Neural crest cell (in vitro differentiated cells): ENCODE measurements around the gene ZCCHC7. TPM values are rescaled to one million over a fixed set of nuclear protein-coding genes. Genes with fewer than 3 reads are reported as not detected.
"Not testable (repeated sequence)": the region's sequence is repeated elsewhere in the genome, so short reads cannot be mapped to it uniquely, and the experiment has no call there.

Experiments
- DNase-seq: peaks from one replicate; pipeline ENCODE4 v3.0.0; 2021; ENCODE audit warnings: low read depth, mixed read lengths, low spot score
- H3K27ac Mint-ChIP-seq: one replicate; pipeline ENCODE4 v1.8.0; 2021; ENCODE audit warnings: mild to moderate bottlenecking, mixed read lengths; ENCODE audit not compliant: unreplicated experiment
- H3K27me3 Mint-ChIP-seq: 2 replicates; pipeline ENCODE4 v1.8.0; 2021; ENCODE audit warnings: low read depth, mild to moderate bottlenecking, mixed read lengths
- H3K36me3 Mint-ChIP-seq: 2 replicates; pipeline ENCODE4 v1.8.0; 2021; ENCODE audit warnings: low read depth, mild to moderate bottlenecking, mixed read lengths
- H3K4me1 Mint-ChIP-seq: 2 replicates; pipeline ENCODE4 v1.8.0; 2021; ENCODE audit warnings: mixed read lengths
- H3K4me3 Mint-ChIP-seq: one replicate; pipeline ENCODE4 v1.8.0; 2021; ENCODE audit warnings: mild to moderate bottlenecking, mixed read lengths
- H3K9me3 Mint-ChIP-seq: 2 replicates; pipeline ENCODE4 v1.8.0; 2021; ENCODE audit warnings: mixed read lengths
- total RNA-seq: library from RNA; stranded (reverse); gene quantifications from 2 replicates; pipeline ENCODE4 v1.2.1, GENCODE V29; 2021
- TF ChIP-seq, protein P1 (sequence below): fragments of 200-600 bp; sonication (generic); conservative IDR thresholded peaks from 2 replicates; pipeline ENCODE4 v1.5.0; 2021; ENCODE audit warnings: antibody characterized with exemption, mild to moderate bottlenecking

Gene ZCCHC7
- total RNA-seq, 1 donor from 2014 or later = 21.6 TPM

GRCh38 chr9:37107701-37108100 is 12.7 kb upstream of the ZCCHC7 start:
- H3K27ac Mint-ChIP-seq = no peak overlapping the region
- H3K4me1 Mint-ChIP-seq = no peaks in the 10 kb centered on the region
- peaks cover 8% of the 10 kb centered on the region for H3K9me3 Mint-ChIP-seq
- peaks cover 6% of the 10 kb centered on the region for H3K36me3 Mint-ChIP-seq
- DNase-seq = no peak
- H3K4me3 Mint-ChIP-seq = no peak overlapping the region
- H3K27me3 Mint-ChIP-seq = peaks cover 4% of the 10 kb centered on the region
- TF ChIP-seq, protein P1, sequence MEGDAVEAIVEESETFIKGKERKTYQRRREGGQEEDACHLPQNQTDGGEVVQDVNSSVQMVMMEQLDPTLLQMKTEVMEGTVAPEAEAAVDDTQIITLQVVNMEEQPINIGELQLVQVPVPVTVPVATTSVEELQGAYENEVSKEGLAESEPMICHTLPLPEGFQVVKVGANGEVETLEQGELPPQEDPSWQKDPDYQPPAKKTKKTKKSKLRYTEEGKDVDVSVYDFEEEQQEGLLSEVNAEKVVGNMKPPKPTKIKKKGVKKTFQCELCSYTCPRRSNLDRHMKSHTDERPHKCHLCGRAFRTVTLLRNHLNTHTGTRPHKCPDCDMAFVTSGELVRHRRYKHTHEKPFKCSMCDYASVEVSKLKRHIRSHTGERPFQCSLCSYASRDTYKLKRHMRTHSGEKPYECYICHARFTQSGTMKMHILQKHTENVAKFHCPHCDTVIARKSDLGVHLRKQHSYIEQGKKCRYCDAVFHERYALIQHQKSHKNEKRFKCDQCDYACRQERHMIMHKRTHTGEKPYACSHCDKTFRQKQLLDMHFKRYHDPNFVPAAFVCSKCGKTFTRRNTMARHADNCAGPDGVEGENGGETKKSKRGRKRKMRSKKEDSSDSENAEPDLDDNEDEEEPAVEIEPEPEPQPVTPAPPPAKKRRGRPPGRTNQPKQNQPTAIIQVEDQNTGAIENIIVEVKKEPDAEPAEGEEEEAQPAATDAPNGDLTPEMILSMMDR = no peak

- H3K4me3 Mint-ChIP-seq, DNase-seq, H3K4me1 Mint-ChIP-seq, H3K9me3 Mint-ChIP-seq, H3K27me3 Mint-ChIP-seq, H3K36me3 Mint-ChIP-seq, H3K27ac Mint-ChIP-seq: not testable (repeated sequence)
Measured at GRCh38 chr9:37114442-37114841, 5.9 kb upstream of the ZCCHC7 start.

DNA sequence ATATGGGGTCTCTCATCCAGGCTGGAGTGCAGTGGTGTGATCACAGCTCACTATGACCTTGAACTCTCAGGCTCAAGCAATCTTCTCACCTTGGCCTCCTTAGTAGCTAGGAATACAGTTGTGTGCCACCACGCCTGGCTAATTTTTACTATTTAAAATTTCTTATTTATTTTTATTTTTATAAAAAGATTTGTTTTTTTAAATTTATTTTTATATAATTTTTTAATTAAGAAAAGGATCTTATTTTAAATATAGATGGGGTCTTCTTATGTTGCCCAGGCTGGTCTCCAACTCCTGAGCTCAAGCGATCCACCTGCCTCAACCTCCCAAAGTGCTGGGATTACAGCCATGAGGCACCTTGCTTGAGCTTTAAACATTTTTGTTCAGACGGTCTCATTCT is 2.4 kb upstream of the ZCCHC7 start:
- Mint-ChIP-seq H3K9me3 (peaks cover 5% of the 10 kb centered on the region), H3K4me1 (peaks cover 23% of the 10 kb centered on the region), H3K27me3 (peaks cover 2% of the 10 kb centered on the region), H3K36me3 (peaks cover 2% of the 10 kb centered on the region), H3K4me3 (no peak overlapping the region), H3K27ac (no peak overlapping the region)
- TF ChIP-seq, protein P1 = no peak
- no peak for DNase-seq

DNA sequence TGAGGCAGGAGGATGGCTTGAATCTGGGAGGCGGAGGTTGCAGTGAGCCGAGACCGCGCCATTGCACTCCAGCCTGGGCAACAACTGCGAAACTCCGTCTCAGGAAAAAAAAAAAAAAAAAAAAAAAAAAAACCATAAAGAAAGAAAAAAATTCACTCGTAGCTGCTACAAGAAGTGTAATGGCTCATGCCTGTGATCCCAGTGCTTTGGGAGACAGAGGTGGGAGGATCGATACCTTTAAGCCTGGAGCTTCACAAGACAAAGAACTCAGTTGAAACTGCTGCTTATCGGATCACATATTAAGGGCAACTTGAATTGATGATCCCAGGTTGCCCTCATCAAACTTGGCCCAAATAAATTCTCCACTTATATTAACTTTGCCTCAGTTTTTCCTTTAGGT is 1.0 kb upstream of the ZCCHC7 start:
- peaks cover 26% of the 10 kb centered on the region for H3K4me1 Mint-ChIP-seq
- TF ChIP-seq, protein P1 = no peak
- H3K4me3 Mint-ChIP-seq = peak overlapping the region; percentile 44
- no peak overlapping the region for H3K27ac Mint-ChIP-seq
- DNase-seq = no peak
- H3K9me3 Mint-ChIP-seq = peaks cover 5% of the 10 kb centered on the region
- peaks cover 2% of the 10 kb centered on the region for H3K36me3 Mint-ChIP-seq
- no peaks in the 10 kb centered on the region for H3K27me3 Mint-ChIP-seq

GRCh38 chr9:37120843-37121335 is 515 bp downstream of the ZCCHC7 start:
- H3K36me3 Mint-ChIP-seq, H3K27me3 Mint-ChIP-seq, H3K9me3 Mint-ChIP-seq: not testable (repeated sequence)
- peaks cover 26% of the 10 kb centered on the region for H3K4me1 Mint-ChIP-seq
- DNase-seq = peak; percentile 6
- peak overlapping the region; percentile 95 for H3K4me3 Mint-ChIP-seq
- peak overlapping the region; percentile 99 for H3K27ac Mint-ChIP-seq

DNA sequence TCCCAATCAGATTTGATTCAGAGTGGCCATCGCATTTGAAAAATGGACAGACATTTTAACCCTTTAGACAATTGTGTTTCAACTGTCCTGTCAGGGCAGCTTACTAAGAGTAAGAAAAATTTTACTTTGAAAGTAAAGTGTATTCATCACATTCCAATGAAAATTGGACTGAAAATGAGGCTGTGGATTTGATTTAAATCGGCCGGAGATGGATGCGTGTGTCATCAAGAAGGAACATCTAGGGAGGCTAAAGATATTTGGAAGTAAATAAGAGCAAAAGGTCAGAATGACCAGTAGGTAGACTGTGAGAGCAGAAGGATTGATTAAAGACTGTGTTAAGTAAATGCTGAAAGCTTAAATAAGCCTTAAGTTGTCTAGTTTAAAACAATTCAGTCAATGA is 1.5 kb downstream of the ZCCHC7 start:
- H3K27me3 Mint-ChIP-seq = no peaks in the 10 kb centered on the region
- DNase-seq = no peak
- H3K36me3 Mint-ChIP-seq = peaks cover 2% of the 10 kb centered on the region
- no peak overlapping the region for H3K27ac Mint-ChIP-seq
- H3K4me3 Mint-ChIP-seq = peak overlapping the region; percentile 95
- peaks cover 5% of the 10 kb centered on the region for H3K9me3 Mint-ChIP-seq
- TF ChIP-seq, protein P1 = no peak
- peaks cover 26% of the 10 kb centered on the region for H3K4me1 Mint-ChIP-seq
